ENCODE data around the gene ZYG11B.
"Not testable (repeated sequence)": the region's sequence is repeated elsewhere in the genome, so short reads cannot be mapped to it uniquely, and the experiment has no call there.

ZYG11B gene

DNA sequence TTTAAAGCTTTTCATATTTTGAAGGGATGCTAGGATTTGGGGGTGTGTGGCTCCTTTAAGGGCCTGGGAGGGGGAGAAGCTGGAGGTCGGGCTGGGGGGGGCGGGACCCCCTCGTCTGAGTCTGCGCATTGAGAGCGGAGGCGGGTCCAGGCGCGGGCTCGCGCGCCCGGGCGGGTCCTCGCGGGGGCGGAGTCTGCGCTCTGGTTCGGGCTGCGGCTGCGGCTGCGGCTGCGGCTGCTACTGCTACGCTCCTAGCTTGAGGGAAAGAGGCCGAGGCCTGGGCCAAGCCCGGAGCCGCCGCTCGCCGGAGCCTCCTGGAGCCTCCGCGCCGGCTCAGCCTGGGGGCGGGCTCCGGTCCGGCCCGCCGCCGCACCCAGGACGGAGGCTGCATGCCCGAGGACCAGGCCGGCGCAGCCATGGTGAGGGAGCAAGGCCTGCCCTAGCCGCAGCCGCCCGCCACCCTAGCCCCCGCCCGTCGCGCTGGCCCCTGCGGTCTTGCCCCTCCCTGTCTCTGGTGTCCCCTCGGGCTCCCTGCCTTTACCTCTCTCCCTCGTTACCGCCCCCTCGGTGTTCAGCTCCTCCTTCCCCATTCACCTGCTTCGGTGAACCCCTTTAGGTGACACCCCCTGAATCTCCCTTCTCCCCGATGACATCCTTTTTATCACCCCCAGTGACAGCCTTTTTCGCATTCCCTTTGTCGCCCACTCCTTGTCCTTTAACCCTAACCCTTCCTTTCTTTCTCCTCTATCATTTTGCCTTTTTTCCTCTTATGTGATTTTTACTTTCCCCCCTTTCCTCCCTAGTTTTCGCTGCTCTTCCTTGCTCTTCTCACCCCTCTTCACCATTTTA is at the start of gene ZYG11B:
TSS of gene ZYG11B (plus strand) at position 189 of the 849 bp plus-strand sequence. CDS start at position 390, 201 bp downstream.
- DNase-seq, result peak; percentile 87

DNA sequence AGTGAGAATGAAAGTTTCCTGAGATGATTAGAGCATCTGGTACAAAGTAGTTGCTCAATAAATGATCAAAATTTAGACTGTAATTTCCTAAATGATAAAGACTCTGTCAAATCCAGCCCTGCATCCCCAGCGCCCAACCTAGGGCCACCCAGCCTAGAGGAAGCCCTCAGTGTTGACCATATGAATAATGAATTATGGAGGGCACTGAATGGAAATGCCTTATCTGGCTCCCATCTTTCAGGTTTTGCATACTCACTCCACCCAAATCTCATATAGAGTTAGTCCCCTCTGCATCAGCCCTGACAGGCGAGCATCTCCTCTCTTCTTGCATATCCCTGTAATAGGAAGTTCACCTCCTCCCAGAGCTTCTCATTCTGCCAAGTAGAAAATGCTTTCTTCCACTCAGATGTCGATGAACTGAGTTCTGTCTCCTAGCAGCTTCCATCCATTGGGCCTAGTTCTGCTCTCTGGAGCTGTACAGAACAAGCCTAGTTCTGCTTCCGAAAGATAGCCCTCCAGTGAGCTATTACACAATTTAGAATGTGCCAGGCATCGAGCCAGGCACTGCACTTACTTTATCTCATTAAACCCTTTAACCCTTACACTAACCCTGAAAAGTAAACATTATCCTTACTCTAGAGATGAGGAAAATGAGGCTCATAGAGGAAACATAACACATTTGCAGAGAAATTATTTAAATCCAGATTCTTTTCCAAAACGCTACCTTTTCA is 49.0 kb upstream of the ZYG11B start:
- DNase-seq, result no peak

DNA sequence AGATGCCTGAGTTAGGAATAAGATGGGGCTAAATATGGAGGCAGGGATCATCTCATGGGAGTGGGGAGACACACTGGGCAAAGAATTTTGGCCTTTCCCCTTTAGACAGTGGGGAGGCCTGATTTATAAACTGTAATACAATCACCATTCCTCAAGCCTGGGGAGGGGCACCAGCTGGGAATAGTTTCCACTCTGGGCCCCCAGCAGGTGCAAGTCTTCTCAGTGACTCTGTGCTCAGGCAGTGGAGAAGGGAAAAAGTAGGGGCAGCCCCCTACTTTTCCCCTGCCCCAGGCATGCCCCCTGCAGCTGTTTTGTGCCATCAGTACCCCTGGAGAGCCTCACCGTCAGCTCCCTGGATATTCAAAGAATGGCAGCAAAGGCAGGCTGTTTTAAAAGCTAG is 47.2 kb upstream of the ZYG11B start:
- no peak for DNase-seq

DNA sequence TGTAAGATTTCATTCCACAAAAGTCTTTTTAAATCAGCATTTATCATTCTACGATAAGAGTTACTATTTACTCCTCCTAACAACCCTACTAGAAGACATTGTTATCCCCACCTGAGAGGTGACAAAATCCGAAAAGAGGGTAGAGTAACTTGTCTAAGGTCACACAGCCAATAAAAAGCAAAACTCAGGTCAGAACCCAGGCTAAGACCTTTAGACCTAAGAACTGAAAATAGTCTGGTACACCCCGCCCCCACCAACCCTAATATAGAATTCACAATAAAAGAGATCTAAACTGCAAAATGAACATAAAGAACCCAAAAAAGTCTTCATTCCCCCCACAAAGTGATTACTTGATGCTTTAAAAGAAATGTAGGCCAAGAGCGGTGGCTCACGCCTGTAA is 46.8 kb upstream of the ZYG11B start:
- DNase-seq, result no peak

DNA sequence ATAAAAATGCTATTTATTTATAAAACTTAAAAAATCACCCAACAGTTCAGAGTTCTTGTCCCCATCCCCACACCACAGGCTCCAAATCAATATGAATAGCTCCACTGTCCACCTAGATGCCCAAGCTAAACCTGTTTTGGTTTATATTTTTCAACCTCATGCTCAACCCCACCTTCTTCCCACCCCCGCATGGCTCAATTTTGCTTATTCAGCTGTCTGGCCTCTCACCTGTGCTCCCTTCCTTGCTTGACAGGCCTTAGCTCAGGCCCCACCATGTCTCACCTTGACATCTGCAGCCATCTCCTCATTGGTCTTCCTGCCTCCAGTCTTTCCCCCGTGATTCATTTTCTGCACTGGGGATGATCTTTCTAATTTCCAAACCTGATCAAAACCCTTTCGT is 45.9 kb upstream of the ZYG11B start:
- no peak for DNase-seq

DNA sequence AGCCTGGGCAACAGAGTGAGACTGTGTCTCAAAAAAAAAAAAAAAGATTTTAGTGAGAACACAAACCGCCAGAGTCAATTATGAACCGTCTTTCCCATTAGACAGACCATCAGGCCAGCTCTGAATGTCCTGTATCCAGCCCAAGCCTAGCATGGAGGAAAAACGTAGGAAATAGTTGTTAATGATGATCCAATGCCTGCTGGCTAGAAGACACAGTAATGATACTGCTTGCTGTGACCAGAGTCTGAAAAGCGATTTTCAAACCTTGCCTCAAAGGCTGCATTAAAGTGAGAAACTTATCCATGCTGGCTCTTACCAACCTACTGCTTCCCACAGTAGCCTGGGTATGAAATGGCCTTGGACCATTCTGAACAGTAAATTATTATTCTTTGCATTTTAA is 45.1 kb upstream of the ZYG11B start:
- DNase-seq, result no peak

DNA sequence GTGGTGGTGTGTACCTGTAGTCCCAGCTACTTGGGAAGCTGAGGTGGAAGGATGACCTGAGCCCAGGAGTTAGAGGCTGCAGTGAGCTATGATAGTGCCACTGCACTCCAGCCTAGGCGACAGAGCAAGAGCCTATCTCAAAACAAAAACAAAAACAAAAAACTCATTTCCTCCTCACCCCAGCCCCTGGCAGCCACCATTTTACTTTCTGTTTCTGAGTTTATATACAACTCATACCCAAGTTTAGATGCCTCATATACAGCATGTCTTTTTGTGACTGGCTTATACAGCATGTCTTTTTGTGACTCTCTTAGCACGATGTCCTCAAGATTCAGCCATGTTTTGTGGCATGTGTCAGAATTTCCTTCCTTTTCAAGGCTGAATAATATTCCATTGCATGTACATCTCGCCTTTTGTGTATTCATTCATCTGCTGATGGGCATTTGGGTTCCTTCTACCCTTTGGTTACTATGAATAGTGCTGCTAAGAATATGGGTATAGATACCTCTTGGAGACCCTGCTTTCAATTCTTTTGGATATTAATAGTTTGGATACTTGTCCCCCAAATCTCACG is 42.8 kb upstream of the ZYG11B start:
- DNase-seq, result no peak

DNA sequence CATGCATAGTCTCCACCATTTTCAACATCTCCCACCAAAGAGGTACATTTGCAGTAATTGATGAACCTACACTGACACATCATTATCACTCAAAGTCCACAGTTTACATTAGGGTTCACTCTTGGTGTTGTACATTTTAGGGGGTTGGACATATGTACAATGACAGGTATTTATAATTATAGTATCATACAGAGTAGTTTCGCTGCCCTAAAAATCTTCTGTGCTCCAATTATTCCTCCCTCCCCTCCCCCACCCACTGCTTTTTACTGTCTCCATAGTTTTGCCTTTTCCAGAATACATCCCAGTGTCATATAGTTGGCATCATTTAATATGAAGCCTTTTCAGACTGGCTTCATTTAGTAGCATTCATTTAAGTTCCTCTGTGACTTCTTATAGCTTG is 41.7 kb upstream of the ZYG11B start:
- DNase-seq, result no peak

DNA sequence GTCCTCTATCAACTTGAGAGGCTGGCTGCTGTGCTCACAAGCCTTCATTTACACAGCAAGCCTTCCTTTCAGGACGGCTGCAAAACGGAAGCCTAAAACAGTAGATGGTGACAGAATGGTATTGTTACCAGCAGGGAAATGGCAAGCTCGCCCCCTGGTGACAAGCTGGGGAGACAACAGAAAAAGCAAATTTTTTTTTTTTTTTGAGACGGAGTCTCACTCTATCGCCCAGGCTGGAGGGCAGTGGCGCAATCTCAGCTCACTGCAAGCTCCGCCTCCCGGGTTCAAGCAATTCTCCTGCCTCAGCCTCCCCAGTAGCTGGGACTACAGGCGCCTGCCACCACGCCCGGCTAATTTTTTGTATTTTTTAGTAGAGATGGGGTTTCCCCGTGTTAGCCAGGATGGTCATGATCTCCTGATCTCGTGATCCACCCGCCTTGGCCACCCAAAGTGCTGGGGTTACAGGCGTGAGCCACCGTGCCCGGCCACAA is 39.9 kb upstream of the ZYG11B start:
- peak; percentile 55 for DNase-seq

DNA sequence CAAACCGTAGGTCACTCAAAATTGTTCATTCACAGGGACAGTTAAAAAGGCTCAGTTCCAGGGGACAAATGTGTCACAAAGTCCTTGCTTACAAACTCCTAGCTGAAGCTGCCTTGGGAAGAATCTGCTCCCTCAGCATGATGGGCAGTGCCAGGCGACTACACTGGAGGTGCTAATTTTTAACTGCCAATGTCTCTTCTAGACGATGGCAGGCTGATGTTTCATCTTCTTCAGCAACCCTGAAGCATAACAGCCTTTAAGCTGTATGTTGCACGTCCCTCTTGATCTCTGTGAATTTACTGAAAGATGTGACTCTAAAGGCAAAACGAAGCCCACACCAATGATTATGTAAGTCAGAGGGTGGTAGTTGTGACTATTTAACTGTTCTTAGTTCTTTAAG is 39.4 kb upstream of the ZYG11B start:
- no peak for DNase-seq

DNA sequence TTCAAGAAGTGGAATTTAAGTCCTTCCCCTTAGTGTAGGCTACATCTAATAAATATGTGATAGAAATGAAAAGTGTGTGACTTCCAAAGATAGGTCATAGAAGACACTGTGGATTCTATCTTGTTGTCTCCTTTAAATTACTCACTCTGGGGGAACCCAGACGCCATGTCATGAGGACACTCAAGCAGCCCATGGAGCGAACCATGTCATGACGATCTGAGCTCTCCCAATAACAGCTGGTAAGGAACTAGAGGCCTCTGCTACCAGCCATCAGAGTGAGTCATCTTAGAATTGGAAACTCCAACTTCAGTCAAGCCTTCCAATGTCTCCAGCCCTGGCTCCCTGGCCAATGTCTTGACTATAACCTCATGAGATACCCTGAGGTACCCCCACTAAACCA is 34.4 kb upstream of the ZYG11B start:
- DNase-seq, result no peak

DNA sequence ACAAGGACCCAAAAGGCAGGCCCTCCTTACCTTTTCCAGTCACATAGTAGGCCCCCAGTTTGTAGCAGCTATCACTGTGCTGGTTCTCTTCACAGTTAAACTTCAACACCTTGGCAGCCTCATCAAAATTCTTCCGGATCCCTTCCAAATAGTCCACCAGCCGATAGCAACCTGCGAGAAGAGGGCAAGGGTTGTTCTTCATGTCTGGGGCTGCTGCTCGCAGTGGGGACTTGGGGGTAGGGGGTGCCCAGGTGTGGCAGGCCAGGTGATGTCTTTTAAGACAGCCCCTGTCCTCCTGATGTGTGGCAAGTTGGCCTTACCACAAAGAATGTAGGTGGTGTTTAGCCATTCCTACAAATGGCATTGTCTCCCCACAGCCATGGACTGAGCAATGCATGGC is 33.6 kb upstream of the ZYG11B start:
- no peak for DNase-seq

DNA sequence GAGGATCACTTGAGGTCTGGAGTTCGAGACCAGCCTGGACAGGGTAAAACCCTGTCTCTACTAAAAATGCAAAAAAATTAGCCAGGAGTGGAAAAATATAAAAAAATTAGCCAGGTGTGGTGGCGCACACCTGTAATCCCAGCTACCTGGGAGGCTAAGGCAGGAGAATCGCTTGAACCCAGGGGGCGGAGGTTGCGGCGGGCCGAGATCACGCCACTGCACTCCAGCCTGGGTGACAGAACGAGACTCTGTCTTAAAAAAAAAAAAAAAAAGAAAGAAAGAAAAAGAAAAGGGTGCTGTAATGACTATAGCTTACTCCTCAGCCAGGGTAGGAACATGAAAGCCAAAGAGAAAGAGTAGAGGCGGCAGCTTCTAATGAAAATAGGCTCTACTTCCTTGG is 32.9 kb upstream of the ZYG11B start:
- not testable (repeated sequence) for DNase-seq

DNA sequence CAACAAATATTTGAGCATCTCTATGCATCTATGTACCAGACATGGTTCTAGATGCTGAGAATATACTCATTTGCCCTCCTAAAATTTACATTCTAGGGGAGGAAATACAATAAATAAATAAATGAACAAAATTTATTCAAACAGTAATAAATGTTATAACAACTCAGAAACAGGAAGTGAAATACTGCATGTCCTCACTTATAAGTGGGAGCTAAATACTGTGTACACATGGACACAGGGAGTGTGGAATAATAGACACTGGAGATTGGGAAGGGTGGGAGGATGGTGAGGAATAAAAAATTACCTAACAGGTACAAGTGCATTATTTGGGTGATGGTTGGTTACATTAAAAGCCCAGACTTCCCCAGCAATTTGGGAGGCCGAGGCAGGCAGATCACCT is 32.4 kb upstream of the ZYG11B start:
- no peak for DNase-seq

DNA sequence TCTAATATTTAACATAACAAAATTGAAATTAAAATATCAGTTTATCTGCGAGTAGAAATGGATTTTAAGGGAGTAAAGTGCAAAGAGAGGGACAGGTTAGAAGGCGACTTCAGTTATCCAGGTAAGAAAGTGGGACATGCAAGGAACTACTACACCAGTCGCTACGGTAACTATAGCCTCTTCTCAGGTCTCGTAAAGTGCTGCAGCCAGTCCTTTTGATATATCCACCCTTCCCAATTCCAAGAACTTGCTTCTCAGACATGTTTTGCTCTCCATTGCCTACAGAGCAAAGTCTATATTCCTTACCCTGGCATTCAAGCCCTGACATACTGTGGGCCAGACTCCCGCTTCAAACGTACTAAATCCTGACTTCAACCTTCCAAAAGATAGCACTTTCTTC is 30.6 kb upstream of the ZYG11B start:
- DNase-seq, result no peak

DNA sequence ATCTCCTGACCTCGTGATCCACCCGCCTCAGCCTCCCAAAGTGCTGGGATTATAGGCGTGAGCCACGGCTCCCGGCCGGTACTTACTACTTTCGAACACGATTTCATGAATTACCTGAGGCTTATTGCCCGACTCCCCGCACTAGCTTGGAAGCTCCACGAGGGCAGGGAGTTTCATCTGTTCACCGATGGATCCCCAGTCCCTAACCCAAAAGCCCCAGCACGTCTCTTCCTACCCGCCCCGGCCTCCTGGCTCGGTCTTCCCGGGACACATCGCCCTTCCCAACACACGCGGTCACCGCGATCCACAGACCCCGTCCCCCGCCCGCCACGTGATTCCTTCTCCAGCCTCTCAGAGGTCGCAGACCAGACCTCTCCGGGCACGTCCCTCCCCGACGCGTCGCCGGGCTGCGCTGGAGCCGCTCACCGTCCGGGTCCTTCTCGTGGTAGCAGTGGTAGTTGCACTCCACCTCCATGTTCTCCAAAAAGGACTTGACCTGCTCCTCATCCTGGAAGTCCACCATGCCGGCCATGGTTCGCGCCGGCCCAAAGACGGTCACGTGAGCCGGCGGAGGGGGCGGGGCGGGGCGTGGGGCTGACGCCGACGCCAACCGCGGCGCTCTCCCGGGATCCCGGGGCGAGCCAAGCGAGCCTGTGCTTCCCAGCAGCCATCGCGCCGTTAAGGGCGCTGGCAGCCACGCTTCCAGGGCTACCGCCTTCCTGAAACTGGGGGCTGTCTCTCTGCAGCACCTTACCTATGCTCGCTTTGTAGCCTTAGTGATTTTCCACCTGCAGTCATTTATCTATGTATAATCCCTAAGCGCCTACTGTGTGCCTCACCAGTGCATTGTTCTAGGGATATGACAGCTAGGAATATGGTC is 28.2 kb upstream of the ZYG11B start, which contains the start of gene COA7:
TSS of gene COA7 (minus strand) at position 553 of the 880 bp plus-strand sequence. CDS start at position 532, 21 bp downstream.
- DNase-seq, result peak; percentile 73

DNA sequence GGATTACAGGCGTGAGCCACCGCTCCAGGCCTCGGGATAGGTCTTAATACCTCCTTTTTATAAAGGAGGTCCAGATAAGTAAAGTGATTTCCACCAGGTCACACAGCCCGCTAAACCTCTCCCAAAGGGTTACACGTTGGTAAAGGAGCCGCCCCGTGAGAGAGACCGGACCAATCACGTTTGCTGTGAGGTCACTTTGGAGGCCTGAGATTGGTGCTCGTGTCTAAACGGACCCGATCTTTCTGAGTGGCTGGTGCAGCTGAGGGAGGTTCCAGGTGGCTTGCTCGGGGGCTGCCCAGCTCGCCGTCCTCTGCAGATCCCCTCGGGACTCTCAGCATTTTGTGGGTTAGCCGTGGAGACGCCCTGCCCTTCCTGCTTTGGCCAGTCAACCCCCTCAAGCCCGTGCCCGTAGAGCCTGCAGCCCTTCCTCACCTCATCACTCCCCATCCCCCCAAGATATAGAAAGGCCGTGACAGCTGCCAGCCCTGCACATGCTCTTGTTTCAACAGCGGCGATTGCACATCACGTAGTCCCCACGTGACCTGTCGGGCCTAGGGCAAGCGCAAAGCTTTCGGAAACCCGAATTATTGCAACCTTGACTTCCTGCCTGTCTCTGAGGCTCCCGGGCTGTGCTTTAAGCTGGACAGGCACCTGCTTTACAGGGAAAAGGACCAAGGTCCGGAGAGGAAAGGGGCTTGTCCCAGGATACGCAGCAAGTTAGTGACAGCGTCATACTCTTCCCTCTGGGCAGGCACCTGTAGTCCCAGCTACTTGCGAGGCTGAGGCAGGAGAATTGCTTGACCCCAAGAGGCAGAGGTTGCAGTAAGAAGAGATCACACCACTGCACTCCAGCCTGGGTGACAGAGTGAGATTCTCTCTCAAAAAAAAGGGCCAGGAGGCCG is 23.1 kb upstream of the ZYG11B start:
- peak; percentile 80 for DNase-seq

DNA sequence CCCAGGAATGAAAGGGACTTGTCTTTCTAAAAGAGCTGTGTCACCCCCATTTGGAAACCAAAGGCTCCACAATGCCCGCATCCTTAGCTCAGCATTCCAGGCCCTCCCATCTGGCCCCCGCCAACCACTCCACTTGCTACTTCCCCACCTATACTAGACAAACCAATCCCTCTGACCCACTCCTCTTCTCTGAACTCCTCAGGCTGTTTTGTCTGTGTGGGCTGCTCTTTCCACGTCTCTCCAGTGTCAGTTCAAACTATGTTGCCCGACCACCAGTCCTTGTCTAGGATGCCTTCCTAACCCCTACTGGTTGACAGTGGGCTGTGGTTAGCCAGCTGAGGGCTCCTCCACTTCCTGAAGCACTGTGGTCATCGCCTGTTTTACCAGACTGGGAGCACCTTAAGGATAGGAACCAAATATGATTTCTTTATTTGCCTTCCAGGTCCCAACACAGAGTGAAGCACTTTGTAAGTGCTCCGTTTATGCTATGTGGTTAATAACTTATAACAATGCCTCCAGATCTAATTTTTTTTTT is 20.1 kb upstream of the ZYG11B start:
- DNase-seq, result no peak

DNA sequence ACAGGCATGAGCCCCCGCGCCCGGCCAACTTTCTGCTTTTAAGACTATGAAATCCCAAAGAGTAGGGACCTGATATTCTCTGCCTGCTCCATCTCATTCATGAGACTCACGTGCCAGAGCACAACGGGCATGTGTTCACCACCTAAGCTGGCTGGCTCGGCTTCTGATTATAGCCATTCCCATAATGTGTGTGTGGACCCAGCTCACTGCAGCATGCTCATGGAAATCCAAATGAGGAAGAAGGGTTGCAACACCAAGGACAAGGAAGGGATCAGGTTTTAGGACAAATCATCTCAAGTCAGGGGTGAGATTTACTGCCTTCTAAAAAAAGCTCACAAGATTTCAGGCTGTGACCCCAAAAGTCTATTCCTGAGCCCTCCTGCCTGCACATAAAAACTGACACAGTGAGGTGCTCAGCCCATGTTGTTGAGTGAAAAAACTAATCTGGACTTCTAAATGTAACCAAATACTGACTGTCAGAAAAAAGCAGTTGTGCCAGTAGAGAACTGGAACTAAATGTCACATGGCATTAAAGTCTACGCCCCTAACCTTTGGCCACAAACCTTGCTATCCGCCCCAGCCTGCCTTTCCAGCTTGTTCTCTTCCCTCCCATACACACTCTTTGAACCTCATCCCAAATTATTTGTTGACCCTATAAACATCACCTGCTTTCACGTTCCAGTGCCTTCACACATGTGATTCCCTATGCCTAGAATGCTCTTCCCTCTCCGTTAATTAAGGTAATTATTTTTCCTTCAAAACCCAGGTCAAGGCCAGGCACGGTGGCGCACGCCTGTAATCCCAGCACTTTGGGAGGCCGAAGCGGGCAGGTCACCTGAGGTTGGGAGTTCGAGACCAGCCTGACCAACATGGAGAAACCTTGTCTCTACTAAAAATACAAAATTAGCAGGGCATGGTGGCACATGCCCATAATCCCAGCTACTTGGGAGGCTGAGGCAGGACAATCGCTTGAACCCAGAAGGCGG is 19.0 kb upstream of the ZYG11B start:
- no peak for DNase-seq

All from NCI-H1105 treated with DMSO at 0.1 percent for 48 hours (cell line).